HG02759 (cell line): ENCODE measurements around the gene SH3RF2.
"Not testable (repeated sequence)": the region's sequence is repeated elsewhere in the genome, so short reads cannot be mapped to it uniquely, and the experiment has no call there.

Experiments
- ATAC-seq: cut with Tn5 transposase; IDR thresholded peaks from one replicate; pipeline ENCODE4 v1.9.1; 2021; ENCODE audit warnings: mild to moderate bottlenecking, moderate library complexity; ENCODE audit not compliant: unreplicated experiment

The SH3RF2 gene

GRCh38 chr5:145978708-145979107 is 42.3 kb downstream of the SH3RF2 start:
- no peak for ATAC-seq

GRCh38 chr5:145979270-145980223 is 43.2 kb downstream of the SH3RF2 start:
- ATAC-seq, result no peak

GRCh38 chr5:145980259-145980658 is 43.9 kb downstream of the SH3RF2 start:
- no peak for ATAC-seq

DNA sequence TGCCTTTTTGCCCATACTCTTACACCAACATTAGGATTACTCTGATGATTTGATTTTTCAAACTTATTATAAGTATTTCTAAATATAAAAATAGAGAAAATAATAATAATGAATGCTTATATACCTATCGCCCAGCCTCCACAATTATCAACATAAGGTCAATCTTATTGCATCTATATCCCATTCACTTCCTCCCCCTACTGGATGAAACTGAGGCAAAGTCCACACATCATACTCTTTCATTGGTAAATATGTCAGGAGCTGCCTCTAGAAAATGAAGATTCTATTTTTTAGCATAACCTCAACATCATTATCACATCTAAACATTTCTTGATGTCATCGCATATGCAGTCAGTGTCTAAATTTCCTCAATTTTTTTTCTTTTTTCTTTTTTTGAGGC is 44.3 kb downstream of the SH3RF2 start:
- ATAC-seq, result no peak

GRCh38 chr5:145981589-145982571 is 45.5 kb downstream of the SH3RF2 start:
- ATAC-seq, result no peak

- no peak for ATAC-seq
These were observed 46.4 kb downstream of the SH3RF2 start for GRCh38 chr5:145982572-145983318.

DNA sequence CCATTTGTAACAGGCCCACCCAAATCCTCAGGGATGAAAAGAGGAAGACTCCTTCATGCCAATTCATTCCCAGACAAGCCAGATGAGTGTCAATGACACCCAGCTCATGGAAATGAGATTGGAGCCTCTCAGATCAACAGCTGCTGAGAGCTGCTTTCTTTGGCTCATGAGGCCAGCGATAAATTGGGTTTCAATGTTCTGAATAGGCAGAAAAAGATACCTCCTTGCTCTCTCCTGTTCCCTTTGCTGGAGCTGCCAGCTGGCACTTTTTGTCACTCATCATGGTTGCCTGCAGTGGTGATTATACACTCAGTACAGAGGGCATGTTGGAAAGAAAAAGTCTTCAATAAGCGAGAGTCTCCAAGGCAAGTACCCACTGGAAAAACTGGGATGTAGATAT is 47.1 kb downstream of the SH3RF2 start:
- no peak for ATAC-seq

DNA sequence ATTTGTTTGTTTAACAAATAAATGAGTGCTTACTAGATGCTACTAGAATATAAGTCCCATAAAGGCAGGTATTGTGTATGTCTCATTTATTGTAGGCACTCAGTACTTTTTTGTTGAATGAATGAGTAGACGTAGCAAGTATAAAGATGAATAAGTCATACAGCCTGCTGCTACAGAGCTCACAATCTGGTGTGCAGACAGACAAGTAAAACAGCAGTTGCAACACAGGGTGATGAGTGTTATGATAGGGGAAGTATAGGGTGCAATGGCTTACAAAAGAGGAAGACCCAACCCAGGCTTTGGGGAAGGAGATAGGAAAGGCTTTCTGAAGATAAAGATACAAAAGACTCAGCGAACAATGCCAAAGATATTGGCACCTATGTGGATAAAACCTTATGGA is 47.7 kb downstream of the SH3RF2 start:
- ATAC-seq, result no peak

DNA sequence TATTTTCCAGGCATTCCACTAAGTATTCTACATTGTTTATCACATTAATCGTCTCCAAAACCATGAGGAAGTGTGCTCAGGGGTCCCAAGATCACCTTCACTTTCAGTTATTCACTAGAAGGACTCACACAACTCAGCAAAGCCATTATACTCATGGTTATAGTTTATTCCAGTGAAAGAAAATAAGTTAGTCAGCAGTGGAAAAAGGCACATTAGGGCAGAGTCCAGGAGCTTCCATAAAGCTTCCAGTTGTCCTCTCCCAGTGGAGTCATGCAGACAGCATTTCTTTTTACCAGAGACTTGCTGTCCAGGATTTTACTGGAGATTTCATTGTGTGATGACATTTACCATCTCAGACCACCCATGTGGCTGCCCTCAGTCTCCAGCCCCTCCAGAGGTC is 51.5 kb downstream of the SH3RF2 start:
- no peak for ATAC-seq

DNA sequence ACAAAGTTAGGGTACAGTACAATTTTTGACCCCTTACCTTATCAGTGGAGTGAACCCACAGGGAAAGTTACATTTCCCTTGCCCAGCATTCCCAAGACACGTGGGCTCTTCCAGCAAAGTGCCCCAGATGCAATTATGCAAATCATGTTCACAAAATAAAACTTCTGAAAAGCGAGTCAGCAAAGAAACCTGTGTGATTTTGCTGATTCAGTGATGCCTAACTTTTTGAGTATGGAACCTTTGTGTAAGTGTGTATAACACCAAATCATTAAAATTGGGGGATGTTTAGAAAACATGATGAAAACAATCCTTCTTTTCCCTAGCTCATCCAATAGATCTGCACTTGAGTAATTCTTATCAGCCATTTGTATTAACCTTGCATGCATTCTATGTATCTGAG is 52.6 kb downstream of the SH3RF2 start:
- no peak for ATAC-seq

GRCh38 chr5:145989428-145989827 is 53.0 kb downstream of the SH3RF2 start:
- ATAC-seq, result no peak

DNA sequence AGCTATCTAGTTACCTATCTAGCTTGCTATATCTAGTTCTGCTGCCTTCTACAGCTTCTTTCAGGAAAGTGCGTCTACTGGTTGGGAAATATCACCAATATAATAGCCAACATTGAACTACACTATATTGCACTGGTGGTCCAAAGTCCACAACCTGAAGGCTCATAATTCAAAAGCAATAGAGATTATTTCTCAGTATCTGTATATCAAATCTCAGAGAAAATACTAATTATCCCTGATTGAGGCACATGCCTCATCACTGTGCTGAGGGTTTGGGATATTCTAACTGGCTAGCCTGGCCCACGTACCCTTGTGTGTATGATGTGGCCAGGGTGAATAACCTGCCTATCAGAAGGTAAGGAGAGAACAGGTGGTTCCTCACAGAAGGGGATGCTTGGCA is 53.8 kb downstream of the SH3RF2 start:
- ATAC-seq, result no peak

- ATAC-seq, result no peak
These were observed 54.7 kb downstream of the SH3RF2 start for GRCh38 chr5:145991044-145991575.

DNA sequence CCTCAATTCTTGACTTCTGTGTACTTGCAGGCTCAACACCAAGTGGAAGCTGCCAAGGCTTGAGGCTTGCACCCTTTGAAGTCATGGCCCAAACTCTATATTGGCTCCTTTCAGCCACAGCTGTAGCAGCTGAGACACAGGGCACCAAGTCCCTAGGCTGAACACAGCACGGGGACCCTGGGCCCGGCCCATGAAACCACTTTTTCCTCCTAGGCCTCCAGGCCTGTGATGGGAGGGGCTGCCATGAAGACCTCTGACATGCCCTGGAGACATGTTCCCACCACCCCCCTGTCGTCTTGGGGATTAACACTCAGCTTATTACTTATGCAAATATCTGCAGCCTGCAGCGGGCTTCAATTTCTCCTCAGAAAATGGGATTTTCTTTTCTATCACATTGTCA is 57.2 kb downstream of the SH3RF2 start:
- ATAC-seq, result not testable (repeated sequence)

DNA sequence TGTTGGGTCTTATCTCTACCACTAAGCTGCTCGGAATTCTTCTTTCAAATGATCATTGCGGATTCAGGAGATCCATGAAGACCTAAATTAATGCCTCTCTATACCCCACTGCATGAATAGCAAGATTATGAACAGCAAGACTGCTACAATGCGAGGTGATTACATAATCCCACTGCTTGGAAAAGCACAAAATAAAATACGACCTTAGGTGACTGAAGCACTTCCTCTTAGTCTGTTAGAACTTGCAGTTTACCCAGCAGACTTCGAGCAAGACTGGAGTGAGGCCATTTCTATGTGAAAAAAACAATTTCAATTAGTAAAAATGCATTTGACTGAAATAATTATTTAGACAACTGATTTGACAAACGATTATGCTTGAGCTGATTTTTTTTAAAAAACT is 59.8 kb downstream of the SH3RF2 start:
- ATAC-seq, result no peak

- ATAC-seq, result no peak
These were observed 62.8 kb downstream of the SH3RF2 start for GRCh38 chr5:145999208-145999607.

- no peak for ATAC-seq
These were observed 63.7 kb downstream of the SH3RF2 start for GRCh38 chr5:146000072-146000471.

- no peak for ATAC-seq
These were observed 65.3 kb downstream of the SH3RF2 start for GRCh38 chr5:146001544-146002190.

GRCh38 chr5:146002491-146002890 is 66.1 kb downstream of the SH3RF2 start:
- no peak for ATAC-seq

- ATAC-seq, result no peak
These were observed 67.5 kb downstream of the SH3RF2 start for GRCh38 chr5:146003852-146004251.
